GM04504 (cell line): Measurements from ENCODE around the gene LRRC56.

Experiments
- DNase-seq: peaks from one replicate; pipeline ENCODE4 v3.0.0-alpha.2; 2012; ENCODE audit warnings: low read depth

The LRRC56 gene

DNA sequence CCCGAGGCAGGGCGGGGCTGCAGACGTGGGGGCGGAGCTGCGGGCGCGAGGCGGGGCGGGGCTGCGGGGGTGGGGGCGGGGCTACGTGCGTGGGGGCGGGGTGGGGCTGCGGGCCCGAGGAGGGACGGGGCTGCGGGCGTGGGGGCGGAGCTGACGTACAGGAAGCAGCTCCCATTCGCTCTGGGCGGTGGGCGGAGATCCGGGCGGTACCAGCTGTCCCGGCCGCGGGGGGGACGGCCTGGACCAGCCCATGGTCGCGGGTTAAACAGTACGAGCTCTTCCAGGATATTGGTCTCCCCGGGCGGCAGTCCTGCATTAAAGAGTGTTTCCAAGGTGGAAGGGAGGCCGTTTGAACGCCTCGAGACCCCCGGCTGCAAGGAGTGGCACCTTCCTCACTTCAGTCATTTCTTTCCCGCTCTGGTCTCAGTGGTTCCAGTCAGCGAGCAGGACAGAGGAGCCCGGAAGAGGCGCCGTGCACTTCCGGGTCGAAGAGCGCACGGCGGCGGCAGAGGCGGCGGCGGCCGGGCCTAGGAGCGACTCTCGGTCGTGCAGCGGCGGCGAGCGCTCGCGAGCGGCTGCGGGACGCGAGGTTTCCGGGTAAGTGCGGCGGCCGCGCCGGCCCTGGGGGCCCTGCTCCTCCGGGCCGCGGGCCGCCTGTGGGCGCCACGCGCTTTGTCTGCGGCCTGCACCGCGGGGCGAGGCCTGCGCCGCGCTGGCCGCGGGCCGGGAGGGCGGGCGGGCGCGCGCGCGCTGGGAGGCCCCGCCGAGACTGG, 38.9 kb downstream of the LRRC56 start, which contains the start of gene PHRF1:
TSS of gene PHRF1 (plus strand) at position 475 of the 773 bp plus-strand sequence. CDS start 5,043 bp downstream, outside the sequence.
- DNase-seq, result peak; percentile 86

DNA sequence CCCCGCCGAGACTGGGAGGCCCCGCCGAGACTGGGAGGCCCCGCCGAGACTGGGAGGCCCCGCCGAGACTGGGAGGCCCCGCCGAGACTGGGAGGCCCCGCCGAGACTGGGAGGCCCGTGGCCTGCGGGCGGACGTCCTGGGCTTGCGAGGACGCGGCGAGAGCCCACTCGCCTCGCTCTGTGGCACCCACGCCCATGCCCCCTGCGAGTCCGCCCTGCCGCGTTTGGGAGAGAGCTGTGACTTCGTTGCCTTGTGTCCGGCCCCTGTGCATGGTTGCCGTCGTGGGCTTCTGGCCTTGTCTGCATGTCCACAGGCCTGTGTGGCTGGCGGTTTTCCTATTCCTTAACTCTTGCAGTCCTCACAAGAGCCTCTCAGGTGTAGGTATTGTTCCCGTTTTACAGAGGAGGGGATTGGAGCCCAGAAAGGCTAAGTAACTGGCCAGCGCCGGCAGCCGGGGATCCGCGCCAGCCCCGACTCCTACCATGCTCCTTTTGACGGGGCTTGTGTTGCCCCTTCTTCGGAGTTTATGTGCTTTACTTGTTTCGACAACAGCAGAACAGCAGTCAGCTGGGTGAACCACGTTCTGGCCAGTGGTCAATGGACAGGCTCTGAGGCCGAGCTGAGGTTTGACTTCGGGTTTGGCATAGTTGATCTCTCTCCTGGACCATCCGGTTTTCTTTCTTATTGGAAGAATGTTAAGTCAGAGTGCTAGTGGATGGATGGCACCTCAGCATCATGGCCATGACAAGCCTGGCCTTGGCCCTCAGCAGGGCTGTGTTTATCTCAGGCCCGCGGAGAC, 39.7 kb downstream of the LRRC56 start:
- DNase-seq, result no peak

DNA sequence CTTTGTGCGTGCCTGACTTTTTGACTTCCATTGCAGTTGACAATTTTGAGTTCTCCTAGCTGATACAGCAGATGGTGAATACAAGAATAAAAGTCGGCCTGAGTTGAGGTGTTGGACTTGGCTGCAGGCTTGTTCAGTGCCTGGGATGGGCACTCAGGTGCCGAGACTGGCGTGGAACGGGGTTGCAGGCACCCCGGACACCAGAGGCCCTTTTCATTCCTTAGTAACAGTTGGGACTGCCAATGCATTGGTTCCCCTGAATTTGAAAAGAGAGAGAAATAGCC, 40.2 kb downstream of the LRRC56 start:
- no peak for DNase-seq

DNA sequence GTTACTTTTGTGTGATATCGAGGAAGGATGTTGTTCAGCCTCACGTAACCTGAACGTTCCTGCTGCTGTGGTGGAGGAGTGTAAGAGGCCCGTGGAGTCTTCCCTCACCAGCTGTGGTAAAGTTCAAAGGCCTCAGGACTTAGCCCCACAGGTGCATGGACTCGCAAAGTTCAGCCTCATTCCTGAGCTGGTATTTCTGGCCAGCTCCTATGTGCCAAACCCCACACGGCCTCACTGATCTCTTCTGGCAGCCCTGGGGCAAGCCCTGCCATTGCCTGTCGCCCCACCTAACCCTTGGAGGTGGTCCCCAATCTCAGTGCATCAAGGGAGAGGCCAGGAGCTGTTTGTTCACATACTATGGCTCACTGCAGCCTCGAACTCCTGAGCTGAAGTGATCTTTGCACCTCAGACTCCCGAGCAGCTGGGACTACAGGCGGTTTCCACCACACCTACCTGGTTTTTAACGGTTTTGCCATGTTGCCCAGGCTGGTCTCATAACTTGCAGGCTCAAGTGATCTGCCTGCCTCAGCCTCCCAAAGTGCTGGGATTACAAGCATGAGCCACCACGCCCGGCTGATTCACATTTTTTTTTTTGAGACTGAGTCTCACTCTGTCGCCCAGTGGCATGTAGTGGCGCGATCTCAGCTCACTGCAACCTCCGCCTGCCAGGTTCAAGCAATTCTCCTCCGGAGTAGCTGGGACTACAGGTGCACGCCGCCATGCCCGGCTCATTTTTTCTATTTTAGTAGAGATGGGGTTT, 41.1 kb downstream of the LRRC56 start:
- DNase-seq, result no peak

DNA sequence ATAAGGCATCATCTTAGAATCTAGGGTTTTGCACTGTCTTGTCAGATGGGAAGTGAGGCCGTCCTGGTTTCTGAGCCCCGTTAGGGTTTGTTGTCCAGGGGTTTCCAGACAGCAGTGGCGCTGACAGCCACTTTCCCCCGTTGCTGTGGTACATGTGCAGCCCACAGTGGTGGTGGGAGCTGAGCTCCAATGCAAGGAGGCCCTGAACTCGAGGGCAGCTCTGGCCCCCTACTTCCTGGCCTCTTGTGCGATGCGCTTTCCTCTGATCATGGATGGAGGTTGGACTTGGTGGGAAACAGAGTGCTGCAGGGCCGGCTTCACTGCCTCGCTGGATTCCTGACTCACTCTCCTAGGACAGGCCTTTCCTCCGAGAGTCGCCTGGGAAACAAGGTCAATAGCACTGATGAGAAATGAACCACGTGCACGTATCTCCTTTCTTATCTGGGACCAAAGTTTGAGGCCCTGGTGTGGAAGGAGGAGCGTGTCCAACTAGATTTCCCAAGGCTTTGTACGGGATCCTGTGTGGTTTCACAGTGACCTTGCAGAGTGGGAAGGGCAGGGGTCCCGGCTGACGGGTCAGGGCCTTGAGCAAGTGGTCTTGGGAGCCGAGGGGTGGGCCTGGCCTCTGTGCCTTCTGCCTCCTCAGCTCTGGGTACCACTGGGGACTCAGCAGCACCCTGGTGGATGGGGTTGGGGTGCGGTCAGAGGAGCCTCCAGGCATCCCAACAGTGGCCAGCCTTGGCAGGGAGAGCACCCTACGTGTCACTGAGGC, 42.7 kb downstream of the LRRC56 start:
- no peak for DNase-seq

DNA sequence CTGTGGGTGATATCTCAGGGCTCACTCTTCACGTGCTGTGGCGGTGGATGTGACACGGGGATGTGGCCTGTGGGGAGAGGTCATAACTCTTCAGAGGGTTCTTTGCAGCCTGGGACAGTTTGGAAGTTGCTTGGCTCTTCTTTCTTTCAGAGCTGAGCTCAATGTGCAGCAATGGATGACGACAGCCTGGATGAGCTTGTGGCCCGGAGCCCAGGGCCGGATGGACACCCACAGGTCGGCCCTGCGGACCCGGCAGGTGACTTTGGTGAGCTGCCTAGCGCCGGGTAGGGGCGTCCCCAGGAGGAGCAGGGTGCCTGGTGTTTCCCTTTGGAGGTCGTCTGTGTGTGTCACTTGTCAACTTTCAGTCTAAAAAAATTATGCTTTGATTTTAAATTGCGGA, 44.0 kb downstream of the LRRC56 start:
- DNase-seq, result no peak

DNA sequence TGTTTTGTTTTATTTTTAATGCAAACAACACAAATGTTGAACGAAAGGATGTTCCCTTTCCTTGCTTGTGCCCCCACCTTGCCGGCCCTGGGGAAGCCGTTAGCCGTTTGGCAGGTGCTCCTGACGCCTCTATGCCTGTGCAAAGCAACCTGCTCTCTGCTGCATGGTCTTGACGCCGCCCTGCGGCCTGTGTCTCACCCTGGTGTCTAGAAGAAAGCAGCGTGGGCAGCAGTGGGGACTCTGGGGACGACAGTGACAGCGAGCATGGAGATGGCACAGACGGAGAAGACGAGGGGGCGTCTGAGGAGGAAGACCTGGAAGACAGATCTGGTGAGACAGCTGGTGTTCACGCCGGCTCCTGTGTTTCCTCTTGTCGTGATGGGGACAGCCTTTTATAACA, 44.4 kb downstream of the LRRC56 start:
- DNase-seq, result no peak

DNA sequence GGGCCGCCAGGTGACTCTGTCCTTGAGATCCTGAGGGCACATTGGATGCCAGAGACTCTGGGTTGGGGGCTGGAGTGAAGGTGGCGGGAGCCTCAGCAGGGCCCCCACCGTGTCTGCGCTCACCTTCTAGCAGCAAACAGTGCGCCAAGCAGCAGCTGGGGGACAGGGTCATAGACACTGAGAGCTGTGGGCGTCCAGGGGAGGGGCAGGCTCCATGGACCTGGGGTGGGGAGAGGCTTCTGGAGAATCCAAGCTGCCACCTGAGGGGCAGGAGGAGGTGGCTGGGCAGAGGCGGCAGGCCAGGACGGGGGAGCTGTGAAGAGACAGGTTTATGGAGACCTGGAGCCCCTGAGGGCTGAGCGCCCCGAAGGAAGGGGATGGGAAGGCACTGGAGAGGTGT, 47.0 kb downstream of the LRRC56 start:
- no peak for DNase-seq

DNA sequence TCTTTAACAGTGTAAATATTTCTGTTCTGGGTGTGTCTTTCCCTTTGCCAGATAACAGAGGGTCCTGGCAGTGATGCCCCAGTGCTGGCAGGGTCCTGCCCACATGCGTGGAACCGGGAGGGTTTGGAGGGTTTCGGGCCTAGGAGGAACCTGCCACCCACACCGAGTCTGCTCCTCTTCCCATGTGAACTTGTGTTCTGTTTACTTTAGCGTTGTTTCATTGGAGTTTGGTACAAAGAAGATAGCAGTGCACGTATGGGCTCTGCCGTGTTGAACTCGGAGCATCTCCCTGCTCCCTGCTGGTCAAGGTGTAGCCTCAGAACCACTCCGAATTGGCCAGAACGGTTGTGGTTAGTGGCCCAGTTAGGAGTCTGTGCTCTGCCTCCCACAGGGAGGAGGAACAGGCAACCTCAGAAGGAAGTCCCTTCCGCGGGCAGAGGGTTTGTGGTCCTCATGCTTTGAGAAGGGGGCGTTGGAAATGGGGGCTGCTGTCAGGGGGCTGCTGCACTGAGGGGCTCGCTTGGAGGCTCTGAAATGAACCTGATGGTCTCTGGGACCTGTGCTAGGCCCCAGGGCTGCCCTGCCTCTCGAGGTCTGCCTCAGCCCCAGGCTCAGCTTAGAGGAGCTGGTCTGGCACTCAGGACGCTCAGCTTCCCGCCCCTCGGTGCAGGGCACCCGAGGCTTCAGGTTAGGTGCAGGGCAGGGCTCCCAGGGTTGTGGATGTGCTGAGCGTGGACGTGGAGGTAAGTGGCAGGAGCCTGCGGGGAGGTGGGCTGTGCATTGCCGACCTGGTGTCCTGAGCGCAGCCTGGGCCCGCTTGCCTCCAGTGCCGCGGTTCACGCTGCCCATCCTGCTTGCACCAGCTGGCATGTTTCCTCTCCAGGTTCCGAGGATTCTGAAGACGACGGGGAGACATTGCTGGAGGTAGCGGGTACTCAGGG, 49.3 kb downstream of the LRRC56 start:
- no peak for DNase-seq

DNA sequence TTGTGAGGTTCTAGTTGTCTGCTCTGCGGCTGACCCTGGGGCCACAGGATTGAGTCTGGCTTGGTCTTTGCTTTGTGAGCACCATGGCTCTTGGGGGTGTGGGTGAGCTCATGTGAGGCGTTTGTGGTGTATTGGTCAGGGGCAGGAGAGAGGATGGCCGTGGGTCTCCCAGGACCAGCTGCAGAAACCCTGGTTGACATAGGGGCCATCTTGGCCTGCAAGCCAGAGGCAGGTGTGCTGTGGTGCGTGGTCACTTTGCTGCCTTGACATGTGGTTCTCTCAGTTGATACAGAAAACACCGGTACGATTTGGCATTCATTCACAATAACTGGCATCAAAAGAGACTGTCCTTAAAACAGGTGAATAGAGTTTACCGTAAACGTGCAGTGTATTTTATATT, 50.2 kb downstream of the LRRC56 start:
- no peak for DNase-seq

DNA sequence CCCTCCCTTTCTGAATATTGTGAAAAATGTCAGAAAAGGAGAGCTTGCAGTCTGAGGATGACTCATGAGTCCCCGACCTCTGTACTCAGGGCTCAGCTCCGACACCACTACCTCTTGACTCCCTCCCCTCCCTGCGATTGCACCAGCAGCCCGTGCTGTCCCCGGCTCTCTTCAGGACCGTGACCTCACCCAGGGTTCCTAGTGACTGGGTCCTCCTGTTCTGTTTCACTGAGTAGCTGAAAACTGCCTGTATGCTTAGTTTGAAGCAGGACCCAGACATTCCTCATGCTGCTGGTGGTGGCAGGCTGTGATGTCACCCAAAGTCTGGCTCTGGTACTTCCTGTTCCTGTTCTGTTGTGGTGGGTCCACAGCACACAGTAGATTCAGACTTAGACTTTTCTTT, 50.7 kb downstream of the LRRC56 start:
- no peak for DNase-seq

DNA sequence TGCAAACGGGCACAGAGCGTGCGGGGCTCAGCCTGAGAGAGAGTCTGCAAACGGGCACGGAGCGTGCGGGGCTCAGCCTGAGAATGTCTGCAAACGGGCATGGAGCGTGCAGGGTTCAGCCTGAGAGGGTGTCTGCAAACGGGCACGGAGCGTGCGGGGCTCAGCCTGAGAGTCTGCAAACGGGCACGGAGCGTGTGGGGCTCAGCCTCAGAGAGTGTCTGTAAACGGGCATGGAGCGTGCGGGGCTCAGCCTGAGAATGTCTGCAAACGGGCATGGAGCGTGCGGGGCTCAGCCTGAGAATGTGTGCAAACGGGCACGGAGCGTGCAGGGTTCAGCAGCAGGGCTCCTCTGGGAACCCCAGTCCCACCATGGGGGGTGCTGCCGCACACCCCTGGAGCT, 52.5 kb downstream of the LRRC56 start:
- DNase-seq, result no peak

DNA sequence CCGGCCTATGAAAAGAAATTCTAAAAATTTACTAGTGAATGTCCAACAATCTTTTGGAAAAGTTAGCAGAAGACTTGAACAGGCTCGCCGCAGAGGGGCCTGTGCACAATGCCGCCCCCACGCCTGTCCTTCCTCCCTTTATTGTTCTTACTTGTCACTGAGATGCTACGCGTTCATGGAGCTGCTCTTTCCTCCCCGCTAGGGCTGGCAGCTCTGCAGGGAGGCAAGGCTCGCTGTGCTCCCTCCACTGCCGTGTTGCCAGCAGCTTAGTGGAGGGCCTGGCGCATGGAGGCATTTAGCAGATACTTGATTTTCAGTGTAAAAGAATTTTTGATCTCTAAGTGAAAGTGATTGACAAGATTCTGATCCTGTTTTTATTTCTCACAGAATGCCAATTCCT, 53.7 kb downstream of the LRRC56 start:
- no peak for DNase-seq

DNA sequence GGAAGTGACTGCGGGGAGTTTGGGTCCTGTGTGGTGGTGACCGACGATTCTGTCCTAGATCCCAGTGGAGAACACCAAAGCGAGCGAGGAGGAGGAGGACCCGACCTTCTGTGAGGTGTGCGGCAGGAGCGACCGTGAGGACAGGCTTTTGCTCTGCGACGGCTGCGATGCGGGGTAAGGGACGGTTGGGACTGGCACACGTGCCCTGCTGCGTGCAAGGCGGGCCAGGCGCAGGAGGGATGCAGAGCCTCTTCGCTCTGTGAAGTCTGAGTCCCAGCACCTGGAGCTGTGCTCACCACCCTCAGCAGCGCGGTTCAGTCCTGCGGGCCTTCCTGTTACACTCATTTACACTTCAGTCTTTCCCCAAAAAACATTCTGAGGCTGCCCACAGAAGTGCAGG, 55.2 kb downstream of the LRRC56 start:
- DNase-seq, result no peak

DNA sequence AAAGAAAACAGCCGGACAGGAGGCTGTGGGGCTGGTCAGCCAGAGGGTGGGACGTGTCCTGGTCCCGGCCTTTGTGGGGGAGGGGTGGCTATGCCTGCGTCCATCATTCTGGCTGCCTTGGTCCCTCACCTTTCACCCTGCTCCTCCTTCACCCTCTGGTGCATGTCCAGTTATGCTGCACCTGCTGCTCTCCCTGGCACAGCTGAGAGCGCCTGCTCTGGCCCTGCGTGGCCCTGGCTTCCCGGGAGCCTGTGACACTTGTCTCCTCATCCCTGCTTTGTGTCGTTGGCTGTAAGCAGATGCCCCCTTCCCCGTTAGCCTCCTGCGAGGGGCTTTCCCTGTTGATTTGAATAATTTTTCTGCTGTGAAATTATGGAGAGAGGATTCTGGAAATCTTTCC, 55.6 kb downstream of the LRRC56 start:
- DNase-seq, result no peak

DNA sequence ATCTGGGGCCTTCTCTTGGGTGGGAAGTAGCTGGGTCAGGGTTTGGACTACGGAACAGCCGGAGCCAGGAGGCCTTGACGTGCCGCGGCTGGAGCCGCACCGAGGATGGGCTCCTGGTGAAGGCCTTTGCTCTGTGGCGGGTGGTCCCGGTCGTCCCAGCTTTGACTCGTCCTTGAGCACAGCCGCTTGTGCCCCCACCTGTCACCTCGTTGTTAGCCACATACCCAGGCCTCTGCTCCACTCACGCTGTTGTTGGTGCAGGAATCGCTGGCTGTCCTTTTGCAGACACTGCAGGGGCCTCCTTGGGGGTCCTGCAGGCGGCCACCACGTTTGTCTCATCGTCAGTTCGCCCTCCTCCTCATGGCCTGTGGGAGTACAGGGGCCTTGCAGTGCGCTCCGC, 56.0 kb downstream of the LRRC56 start:
- no peak for DNase-seq

DNA sequence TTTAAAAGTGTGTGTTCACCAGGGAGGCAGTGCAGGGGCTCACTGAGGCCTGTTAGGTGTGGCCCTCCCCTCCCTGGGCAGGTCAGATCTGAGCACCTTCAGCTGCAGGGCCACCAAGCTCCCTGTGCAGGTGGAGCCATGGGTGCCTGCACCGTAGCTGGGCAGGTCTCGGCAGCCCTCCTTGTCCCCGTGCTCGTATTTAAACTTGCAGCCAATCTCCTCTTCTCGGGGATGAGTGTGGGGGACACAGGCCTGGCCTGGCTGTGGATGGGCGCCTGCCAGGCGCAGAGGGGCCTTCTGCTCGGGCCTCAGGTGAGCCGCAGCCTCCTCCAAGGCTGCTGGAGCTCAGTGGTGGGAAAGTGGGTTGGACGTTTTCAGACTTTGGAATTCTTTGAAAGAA, 58.1 kb downstream of the LRRC56 start:
- no peak for DNase-seq

DNA sequence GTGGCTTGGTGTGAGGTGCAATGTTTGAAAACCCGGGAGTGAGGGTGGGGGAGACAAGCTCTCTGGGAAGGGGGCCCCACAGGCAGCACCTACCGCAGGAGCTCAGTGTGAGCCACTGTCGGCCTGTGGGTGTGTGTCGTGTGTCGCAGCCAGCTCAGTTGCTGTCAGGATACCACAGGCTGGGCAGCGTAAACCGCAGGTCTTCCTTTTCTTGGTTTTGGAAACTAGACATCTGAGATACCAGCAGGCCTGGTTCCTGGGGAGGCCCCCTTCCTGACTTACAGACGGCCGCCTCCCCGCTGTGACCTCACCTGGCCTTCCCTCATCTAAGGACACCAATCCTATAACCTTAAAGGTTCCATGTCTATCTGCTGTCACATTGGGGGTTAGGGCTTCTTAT, 59.0 kb downstream of the LRRC56 start:
- DNase-seq, result no peak

DNA sequence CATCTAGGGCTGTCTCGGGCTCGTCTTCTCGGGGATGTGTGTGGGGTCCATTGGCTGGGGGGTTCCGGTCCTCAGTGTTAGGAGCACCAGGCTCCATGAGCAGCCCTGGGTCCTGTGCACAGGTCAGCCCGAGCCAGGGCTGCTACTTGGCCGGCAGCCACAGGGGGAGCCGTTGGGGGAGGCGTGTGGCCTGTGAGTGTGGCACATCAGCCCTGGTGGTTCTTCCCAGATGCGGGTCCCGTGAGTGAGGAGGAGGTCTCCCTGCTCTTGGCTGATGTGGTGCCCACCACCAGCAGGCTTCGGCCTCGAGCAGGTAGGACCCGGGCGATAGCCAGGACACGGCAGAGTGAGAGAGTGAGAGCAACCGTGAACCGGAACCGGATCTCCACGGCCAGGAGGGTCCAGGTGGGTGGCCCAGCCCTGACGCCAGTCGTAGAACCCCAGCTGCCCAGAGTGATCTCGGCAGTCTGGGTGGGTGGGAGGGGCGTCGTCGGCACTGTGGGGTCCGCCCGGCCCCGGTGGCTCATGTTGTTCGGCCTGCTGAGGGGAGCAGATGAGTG, 59.9 kb downstream of the LRRC56 start:
- DNase-seq, result no peak

DNA sequence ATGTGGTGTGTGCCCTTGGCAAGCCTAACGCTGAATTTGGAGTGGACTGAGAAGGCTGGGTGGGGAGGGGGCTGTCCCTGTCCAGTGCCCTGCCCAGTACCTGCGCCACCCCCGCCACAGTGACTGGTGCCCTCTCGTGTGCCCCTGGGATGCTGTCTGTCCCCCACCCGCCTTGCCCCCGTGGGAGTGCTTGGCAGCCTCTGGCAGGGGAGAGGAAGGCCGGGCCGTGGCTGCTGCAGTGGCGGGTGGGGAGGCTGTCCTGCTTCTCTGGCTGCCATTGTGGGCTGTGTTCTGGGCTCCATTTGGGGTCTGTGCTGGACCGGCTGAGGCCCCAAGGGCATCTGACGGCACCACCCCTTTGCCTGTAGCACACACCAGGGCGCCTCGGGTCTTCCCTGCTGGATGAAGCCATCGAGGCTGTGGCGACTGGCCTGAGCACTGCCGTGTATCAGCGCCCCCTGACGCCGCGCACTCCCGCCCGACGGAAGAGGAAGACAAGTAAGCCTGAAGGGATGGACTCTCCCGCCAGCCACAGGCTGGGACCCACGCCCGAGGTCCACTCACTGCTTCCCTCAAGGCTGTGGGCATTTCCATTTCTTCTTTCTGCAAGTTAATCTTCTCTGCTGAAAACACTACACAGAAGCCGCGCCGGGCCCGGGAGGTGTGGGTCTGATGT, 60.8 kb downstream of the LRRC56 start:
- DNase-seq, result no peak
